ENCODE results near the gene NUP153.

DNA sequence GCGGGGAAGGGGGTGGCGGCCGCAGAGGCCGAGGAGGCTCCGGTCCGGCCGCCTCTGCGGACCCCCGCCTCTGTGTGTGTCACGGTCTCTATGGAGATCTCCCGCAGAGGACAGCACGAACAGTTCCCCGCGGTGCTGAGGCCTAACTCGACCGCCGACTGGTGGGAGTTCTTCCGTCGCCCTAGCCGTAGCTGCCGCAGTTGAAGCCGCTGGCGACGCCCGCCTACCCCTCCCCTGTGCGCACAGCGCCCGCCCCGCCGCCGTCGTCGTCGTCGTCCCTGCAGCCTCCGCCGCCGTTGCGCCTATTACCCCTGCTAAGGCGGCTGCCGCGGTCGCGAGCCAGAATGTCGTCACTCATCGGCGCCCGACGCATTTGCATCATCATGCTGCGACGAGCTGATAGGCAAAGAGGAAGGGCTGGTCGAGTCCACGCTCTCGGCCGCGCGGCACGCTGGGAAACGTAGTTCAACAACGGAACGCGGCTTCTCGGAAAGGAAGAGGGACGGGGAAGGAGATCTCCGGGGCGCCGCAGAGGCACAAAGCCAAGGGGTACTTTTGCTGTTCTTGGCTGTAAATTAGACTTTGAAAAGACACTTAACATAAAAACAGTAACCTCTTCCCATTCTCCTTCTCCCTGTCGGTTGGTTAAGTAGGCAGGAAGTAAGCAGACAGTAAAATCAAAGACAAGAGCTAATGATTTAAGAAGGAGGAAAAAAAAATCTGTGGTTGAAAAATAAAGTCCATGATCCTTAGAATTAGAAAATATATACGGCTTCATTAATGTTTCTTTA is at the start of gene NUP153:
- TF ChIP-seq, protein P1, sequence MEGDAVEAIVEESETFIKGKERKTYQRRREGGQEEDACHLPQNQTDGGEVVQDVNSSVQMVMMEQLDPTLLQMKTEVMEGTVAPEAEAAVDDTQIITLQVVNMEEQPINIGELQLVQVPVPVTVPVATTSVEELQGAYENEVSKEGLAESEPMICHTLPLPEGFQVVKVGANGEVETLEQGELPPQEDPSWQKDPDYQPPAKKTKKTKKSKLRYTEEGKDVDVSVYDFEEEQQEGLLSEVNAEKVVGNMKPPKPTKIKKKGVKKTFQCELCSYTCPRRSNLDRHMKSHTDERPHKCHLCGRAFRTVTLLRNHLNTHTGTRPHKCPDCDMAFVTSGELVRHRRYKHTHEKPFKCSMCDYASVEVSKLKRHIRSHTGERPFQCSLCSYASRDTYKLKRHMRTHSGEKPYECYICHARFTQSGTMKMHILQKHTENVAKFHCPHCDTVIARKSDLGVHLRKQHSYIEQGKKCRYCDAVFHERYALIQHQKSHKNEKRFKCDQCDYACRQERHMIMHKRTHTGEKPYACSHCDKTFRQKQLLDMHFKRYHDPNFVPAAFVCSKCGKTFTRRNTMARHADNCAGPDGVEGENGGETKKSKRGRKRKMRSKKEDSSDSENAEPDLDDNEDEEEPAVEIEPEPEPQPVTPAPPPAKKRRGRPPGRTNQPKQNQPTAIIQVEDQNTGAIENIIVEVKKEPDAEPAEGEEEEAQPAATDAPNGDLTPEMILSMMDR (IDR thresholded peaks at IDR 0.05; ENCODE audit: control extremely low read depth in 1 of 3, insufficient read depth in 1 of 3, low read depth in 1 of 3, low read length in 3 of 3): no peak
- TF ChIP-seq POLR2A (IDR thresholded peaks at IDR 0.05; ENCODE audit: control extremely low read depth in 1 of 2, low read depth in 2 of 2, low read length in 2 of 2) (peak; percentile 93), KDM1A (IDR thresholded peaks at IDR 0.05; ENCODE audit: borderline replicate concordance, low read length) (no peak), FOSL1 (IDR thresholded peaks at IDR 0.05; ENCODE audit: insufficient read depth, low read depth, low read length) (no peak), KDM5A (IDR thresholded peaks at IDR 0.05; ENCODE audit: low read length) (no peak), EP300 (IDR thresholded peaks at IDR 0.05; ENCODE audit: borderline replicate concordance in 1 of 2, low read depth in 2 of 2, low read length in 2 of 2) (peak in 1 of 2 experiments; percentile 78; a peak in 1 of 3 replicates)
- TF ChIP-seq, protein P2, sequence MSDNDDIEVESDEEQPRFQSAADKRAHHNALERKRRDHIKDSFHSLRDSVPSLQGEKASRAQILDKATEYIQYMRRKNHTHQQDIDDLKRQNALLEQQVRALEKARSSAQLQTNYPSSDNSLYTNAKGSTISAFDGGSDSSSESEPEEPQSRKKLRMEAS (IDR thresholded peaks at IDR 0.05): peak; percentile 83
